Effector memory CD8-positive, alpha-beta T cell (primary cell): ENCODE data around the gene TFDP1.

Experiments used
- ATAC-seq: fragments of 150-1000 bp; cut with Tn5 transposase; replicated peaks from 2 replicates; pipeline ENCODE4 v1.10.0; 2021; ENCODE audit warnings: mild to moderate bottlenecking, moderate library complexity
- DNase-seq, 3 experiments: peaks; one replicate each; pipeline ENCODE4 v3.0.0; 2021
- H3K27ac Mint-ChIP-seq, 2 donors: one replicate each; pipeline ENCODE4 v1.8.0; 2022; ENCODE audit warnings: mild to moderate bottlenecking in 2 of 2, mixed read lengths in 2 of 2, moderate library complexity in 2 of 2
- H3K27me3 Mint-ChIP-seq, 2 donors: one replicate each; pipeline ENCODE4 v1.8.0; 2022; ENCODE audit warnings: mixed read lengths in 2 of 2
- H3K36me3 Mint-ChIP-seq: one replicate; pipeline ENCODE4 v1.8.0; 2022; ENCODE audit warnings: mild to moderate bottlenecking, moderate library complexity, mixed read lengths; ENCODE audit not compliant: insufficient read depth
- H3K4me1 Mint-ChIP-seq, 2 donors: one replicate each; pipeline ENCODE4 v1.8.0; 2022; ENCODE audit warnings: low read depth in 2 of 2, mixed read lengths in 2 of 2
- H3K4me3 Mint-ChIP-seq, 2 donors: one replicate each; pipeline ENCODE4 v1.8.0; 2022; ENCODE audit warnings: mild to moderate bottlenecking in 2 of 2, mixed read lengths in 2 of 2, moderate library complexity in 2 of 2
- H3K9me3 Mint-ChIP-seq, 2 donors: one replicate each; pipeline ENCODE4 v1.8.0; 2022; ENCODE audit warnings: mixed read lengths in 2 of 2
- total RNA-seq, 9 experiments: gene quantifications; one replicate each; lab custom pipeline; 2026; lab: John Stamatoyannopoulos, UW

TFDP1 gene, protein sequence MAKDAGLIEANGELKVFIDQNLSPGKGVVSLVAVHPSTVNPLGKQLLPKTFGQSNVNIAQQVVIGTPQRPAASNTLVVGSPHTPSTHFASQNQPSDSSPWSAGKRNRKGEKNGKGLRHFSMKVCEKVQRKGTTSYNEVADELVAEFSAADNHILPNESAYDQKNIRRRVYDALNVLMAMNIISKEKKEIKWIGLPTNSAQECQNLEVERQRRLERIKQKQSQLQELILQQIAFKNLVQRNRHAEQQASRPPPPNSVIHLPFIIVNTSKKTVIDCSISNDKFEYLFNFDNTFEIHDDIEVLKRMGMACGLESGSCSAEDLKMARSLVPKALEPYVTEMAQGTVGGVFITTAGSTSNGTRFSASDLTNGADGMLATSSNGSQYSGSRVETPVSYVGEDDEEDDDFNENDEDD
- total RNA-seq, result 24.3 to 103 (median 45.0) reads per million in 9 experiments

DNA sequence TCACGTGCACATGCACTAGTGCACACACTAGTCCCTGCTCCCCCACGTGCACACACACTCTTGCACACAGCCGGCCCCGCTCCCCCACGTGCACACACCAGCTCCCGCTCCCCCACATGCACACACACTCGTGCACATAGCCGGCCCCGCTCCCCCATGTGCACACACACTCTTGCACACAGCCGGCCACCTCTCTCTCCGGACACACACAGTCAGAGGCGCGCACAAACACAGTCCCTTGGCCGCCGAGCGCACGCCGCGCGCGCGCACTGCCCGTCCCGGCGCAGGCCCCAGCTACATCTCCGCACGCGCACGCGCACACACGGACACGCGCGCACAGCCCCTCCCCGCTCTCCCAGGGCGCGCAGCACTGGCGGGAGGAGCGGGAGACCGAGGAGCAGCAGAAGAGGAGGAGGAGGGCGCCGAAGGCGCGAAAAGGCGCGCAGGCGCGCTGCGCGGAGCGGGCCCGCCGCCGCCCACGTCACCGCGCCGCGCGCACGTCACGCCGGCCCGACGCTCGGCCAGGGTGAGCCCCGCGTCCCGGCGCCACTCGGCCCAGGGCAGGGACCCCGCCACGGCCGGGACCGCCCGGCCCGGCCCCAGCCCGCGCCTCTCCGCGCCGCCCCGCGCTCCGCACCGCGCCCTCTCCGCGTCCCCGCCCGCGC lies at the start of gene TFDP1:
TSS of gene TFDP1 (plus strand) at position 549 of the 665 bp plus-strand sequence. CDS start 1,085 bp downstream, outside the sequence.
- Mint-ChIP-seq H3K9me3 (no peaks in the 10 kb centered on the region), H3K27ac (peak within 1 kb of the TSS in 1 of 2 donors; percentile 79), H3K4me3 (peak within 1 kb of the TSS; percentile 90 to 98), H3K27me3 (no peaks in the 10 kb centered on the region), H3K36me3 (peaks cover 24% of the 10 kb centered on the region), H3K4me1 (peaks cover 27 to 33% of the 10 kb centered on the region in 2 donors)
- DNase-seq (peak; percentile 28 to 31 (median 29)), ATAC-seq (peak; percentile 71)

DNA sequence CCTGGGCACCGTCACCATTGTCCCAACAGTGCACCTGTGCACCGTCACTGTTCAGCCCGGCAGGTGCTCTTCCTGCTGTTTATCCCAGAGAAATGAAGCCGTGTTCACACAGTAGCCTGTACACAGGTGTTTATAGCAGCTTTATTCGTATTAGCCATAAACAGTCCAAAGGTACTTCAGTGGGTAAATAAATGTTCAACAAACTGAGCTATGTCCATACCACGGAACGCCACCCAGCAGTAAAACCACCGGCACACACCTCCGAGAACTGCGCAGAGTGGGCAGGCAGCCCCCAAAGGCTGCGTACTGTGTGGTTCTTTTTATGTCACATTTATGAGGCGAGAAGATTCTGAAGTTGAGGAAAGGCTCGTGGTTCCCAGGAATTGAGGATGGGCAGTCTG lies 49.2 kb upstream of the TFDP1 start:
- Mint-ChIP-seq H3K36me3 (no peaks in the 10 kb centered on the region), H3K9me3 (no peaks in the 10 kb centered on the region), H3K4me3 (no peak overlapping the region), H3K27ac (peak overlapping the region in 1 of 2 donors; percentile 85), H3K27me3 (no peaks in the 10 kb centered on the region), H3K4me1 (peaks cover 5 to 15% of the 10 kb centered on the region in 2 donors)
- no peak for ATAC-seq
- DNase-seq, result no peak

DNA sequence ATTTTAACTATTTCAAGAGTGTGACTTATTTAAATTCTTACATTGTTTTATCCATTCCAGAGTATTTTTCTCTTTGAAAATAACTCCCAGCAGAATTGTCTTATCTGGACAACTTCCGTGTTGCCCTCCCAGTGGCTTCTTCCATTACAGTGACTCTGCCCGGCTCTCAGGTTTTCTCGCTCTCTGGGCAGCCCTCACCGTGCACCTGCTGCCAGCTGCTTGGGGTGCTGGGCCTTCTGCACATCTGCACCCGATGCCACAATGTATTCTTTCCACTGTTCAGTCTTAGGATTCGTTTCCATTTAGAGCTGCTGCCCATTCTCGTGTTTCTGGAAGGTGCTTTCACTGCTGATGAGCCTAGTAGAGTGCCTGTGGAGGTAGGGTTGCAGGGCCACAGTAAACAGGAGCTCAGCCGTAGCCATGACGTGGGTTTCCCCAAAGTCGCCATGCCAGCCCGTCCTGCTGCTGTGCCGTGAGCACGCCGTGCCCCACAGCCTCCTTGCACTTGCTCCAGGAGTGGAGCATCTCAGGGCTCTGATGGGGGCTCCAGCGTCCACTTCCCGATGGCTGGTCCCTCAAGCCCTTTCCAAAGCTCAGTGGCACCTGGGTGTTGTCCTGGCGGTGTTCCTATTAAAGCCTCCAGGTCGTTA lies 48.0 kb upstream of the TFDP1 start:
- peaks cover 5 to 15% of the 10 kb centered on the region in 2 donors for H3K4me1 Mint-ChIP-seq
- H3K36me3 Mint-ChIP-seq, result no peaks in the 10 kb centered on the region
- no peaks in the 10 kb centered on the region for H3K27me3 Mint-ChIP-seq
- no peak overlapping the region for H3K4me3 Mint-ChIP-seq
- no peak overlapping the region for H3K27ac Mint-ChIP-seq
- H3K9me3 Mint-ChIP-seq, result no peaks in the 10 kb centered on the region
- DNase-seq (no peak), ATAC-seq (no peak)

DNA sequence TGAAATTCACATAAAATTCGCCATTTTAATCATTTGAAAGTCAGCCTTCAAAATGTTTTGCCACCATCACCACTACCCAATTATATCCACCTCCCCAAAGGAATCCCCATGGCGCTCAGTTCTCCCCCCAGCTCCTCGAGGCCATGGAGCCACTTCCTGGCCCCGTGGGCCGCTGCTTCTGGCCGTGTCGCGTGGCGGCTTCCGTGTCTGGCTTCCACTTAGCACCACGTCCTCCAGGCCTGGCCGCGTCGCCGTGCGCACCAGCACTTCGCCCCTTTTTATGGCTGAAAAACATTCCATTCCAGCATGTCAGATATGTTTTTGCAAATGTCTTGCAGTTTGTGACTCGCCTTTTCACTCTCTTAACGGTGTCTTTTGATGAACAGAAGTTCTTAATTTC lies 47.3 kb upstream of the TFDP1 start:
- Mint-ChIP-seq H3K9me3 (no peaks in the 10 kb centered on the region), H3K27ac (peak overlapping the region in 1 of 2 donors; percentile 21), H3K4me1 (peaks cover 2 to 15% of the 10 kb centered on the region in 2 donors), H3K36me3 (no peaks in the 10 kb centered on the region), H3K4me3 (no peak overlapping the region), H3K27me3 (no peaks in the 10 kb centered on the region)
- DNase-seq, result no peak
- no peak for ATAC-seq

DNA sequence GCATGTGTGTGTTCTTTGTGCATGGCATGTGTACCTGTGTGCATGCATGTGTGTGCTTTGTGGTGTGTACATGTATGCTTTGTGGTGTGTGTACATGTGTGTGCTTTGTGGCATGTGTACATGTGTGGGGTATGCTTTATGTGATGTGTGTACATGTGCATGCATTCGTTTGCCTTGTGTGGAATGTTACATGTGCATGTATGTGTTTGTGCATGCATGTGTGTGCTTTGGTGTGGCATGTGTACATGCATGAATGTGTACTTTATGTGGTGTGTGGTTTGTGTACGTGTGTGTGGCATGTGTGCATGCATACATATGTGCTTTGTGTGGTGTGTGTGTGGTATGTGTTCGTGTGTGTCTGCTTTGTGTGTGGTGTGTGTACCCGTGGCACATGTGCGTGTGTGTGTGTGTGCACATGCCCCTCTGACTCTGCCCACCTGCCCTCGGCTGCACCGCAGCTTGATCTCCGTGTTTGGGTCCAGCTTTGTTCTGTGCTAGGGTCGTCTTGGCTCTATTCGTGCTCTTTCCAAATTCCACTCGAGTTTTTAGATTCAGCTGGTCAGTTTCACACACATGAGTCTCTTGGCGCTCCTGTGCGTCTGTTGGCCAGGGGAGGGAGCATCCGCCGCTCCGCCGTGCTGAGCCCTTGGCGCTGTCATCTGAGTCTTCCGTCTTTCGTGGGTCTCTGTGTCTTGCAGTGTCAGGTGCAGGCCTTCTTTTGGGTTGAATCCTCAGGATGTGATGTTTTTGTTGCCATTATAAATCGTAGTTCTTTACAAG lies 46.5 kb upstream of the TFDP1 start:
- peak overlapping the region in 1 of 2 donors; percentile 38 for H3K27ac Mint-ChIP-seq
- ATAC-seq (no peak), DNase-seq (no peak)
- no peaks in the 10 kb centered on the region for H3K36me3 Mint-ChIP-seq
- H3K4me1 Mint-ChIP-seq, result peaks cover 2 to 15% of the 10 kb centered on the region in 2 donors
- no peak overlapping the region for H3K4me3 Mint-ChIP-seq
- no peaks in the 10 kb centered on the region for H3K9me3 Mint-ChIP-seq
- no peaks in the 10 kb centered on the region for H3K27me3 Mint-ChIP-seq

DNA sequence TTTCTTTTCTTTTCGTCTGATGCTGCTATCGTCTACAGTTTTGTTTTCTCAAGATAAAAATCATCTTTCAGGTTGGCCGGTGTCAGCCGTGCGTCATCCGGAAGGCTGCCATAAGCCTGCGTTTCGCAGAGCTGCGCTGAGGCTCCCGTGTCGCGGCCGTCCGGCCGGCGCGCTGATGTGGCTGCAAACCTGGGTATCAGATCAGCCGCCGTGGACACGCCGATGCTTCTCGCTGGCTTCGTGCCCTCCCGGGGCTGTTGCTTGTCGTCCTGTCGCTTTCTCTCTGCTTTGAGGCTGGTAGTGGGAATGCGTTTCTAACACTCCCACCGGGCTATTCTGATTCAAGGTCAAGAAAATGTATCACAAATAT lies 45.9 kb upstream of the TFDP1 start:
- peak overlapping the region in 1 of 2 donors; percentile 38 for H3K27ac Mint-ChIP-seq

DNA sequence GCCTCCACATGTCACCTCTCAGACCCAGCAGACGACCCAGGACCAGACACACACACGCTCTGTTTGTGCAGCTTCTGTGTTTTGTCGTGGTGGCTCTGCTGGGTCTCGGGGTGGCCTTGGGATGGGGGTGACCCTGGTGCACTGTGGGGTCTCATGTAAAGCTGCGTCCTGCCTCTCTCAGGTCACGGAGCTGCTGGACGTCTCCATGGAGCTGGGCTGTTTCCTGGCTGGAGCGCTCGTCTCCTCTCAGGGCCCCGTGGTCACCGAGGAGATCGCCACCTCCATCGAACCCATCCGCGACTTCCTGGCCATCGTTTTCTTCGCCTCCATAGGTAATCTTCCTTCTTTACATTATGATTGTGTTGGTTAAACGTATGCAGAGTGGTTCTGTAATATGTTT lies 45.4 kb upstream of the TFDP1 start:
- no peak overlapping the region for H3K4me3 Mint-ChIP-seq
- H3K36me3 Mint-ChIP-seq, result no peaks in the 10 kb centered on the region
- no peaks in the 10 kb centered on the region for H3K27me3 Mint-ChIP-seq
- H3K4me1 Mint-ChIP-seq, result peaks cover 6 to 23% of the 10 kb centered on the region in 2 donors
- peak overlapping the region in 1 of 2 donors; percentile 49 for H3K27ac Mint-ChIP-seq
- no peak for ATAC-seq
- no peak for DNase-seq
- H3K9me3 Mint-ChIP-seq, result no peaks in the 10 kb centered on the region

More for the DNA sequence above, 45.9 kb upstream of the TFDP1 start:
- DNase-seq (no peak), ATAC-seq (no peak)
- H3K36me3 Mint-ChIP-seq, result no peaks in the 10 kb centered on the region
- H3K27me3 Mint-ChIP-seq, result no peaks in the 10 kb centered on the region
- H3K9me3 Mint-ChIP-seq, result no peaks in the 10 kb centered on the region
- H3K4me1 Mint-ChIP-seq, result peaks cover 5 to 19% of the 10 kb centered on the region in 2 donors
- no peak overlapping the region for H3K4me3 Mint-ChIP-seq

DNA sequence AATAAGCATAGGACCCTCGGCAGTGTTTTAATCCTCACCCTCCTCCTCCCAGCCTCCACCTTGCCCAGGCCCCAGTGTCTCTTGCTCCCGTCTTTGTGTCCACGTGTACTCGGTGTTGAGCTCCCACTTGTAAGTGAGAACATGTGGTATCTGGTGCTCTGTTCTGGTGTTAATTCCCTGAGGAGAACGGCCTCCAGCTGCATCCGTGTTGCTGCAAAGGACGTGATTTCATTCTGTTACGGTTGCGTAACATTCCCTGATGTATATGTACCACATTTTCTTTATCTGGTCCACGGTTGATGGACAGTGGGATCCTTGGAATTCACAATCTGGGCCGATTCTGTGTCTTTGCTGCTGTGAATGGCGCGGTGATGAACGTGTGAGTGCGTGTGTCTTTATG lies 44.7 kb upstream of the TFDP1 start:
- ATAC-seq, result no peak
- Mint-ChIP-seq H3K4me1 (peaks cover 6 to 23% of the 10 kb centered on the region in 2 donors), H3K27me3 (no peaks in the 10 kb centered on the region), H3K27ac (peak overlapping the region in 1 of 2 donors; percentile 49), H3K9me3 (no peaks in the 10 kb centered on the region), H3K4me3 (no peak overlapping the region), H3K36me3 (no peaks in the 10 kb centered on the region)
- DNase-seq, result no peak

DNA sequence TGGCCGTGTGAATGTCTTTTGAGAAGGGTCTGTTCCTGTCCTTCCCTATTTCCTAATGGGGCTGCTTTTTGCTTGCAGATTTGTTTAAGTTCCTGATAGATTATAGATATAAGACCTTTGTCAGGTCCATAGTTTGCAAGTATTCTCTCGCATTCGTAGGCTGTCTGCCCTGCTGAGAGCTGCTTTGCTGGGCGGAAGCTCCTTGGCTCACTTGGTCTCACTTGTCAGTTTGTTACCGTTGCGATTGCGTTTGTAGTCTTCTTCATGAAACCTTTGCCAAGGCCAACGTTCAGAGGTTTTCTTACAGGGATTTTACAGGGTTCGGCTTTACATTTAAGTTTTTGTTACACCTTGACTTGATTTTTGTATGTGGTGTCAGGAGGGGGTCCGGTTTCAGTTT lies 44.0 kb upstream of the TFDP1 start:
- H3K27ac Mint-ChIP-seq, result peak overlapping the region in 1 of 2 donors; percentile 49
- no peaks in the 10 kb centered on the region for H3K9me3 Mint-ChIP-seq
- DNase-seq, result no peak
- no peak overlapping the region for H3K4me3 Mint-ChIP-seq
- H3K4me1 Mint-ChIP-seq, result peaks cover 4 to 24% of the 10 kb centered on the region in 2 donors
- no peak for ATAC-seq
- no peaks in the 10 kb centered on the region for H3K36me3 Mint-ChIP-seq
- H3K27me3 Mint-ChIP-seq, result no peaks in the 10 kb centered on the region

DNA sequence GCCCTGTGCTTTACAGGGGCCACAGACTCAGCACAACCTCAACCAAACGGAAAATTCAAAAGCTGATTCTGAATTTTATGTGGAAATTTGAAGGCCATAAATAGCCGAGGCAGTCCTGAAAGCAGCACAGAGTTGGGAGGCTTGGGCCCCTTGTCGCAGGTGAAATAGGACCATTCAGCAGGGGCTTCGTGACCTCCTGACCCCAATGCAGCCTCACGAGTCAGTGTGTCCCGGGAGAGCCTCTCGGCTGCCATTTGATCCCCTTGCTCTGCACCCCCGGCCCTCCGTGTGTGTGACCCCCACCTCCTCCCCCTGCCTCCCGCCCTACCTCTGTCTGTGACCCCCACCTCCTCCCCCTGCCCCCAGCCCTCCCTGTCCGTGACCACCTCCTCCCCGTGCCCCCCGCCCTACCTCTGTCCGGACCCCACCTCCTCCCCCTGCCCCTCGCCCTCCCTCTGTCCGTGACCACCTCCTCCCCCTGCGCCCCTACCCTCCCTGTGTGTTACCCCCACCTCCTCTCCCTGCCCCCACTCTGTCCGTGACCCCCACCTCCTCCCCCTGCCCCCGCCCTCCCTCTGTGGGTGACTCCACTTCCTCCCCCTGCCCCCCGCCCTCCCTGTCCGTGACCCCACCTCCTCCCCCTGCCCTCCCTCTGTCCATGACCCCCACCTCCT lies 41.7 kb upstream of the TFDP1 start:
- H3K36me3 Mint-ChIP-seq, result peaks cover 3% of the 10 kb centered on the region
- H3K27me3 Mint-ChIP-seq, result no peaks in the 10 kb centered on the region
- H3K27ac Mint-ChIP-seq, result peak overlapping the region in 1 of 2 donors; percentile 84

DNA sequence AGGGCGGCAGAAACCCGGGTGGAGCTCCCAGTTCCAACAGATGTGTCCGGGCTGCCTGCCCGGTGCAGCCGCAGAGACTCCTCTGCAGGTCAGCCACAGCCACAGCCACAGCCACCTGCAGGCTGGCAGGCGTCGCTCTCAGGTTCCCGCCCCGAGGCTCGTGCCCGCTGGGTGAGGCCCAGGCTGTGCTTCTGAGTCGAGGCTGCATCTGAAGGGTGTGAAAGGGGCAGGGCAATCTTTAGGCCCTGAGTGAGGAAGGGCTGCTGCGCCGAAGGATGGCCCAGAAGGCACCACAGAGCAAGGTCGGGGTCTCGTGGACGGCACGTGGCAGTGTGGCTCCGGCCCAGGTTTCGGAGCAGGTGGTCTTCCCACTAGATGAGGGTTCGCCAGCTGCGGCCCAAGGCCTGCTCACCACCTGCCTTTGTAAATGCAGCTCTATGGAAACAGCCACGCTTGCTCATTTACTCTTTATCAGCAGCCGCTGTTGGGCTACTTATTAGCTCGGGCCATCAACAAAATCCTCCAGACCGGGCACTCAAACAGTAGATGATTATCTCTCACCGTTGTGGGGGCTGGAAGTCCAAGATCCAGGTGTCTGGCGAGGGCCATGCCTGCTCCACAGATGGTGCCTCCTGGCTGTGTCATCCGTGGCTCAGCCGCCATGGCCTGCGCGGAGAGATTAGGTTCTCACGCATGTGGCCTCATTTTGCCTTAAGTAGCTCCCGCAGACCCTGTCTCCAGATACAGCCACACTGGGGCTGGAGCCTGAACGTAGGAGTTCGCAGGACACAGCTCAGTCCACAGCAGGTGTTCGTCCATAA lies 40.3 kb upstream of the TFDP1 start:
- no peaks in the 10 kb centered on the region for H3K9me3 Mint-ChIP-seq
- H3K4me3 Mint-ChIP-seq, result no peak overlapping the region
- ATAC-seq, result no peak
- H3K27ac Mint-ChIP-seq, result no peak overlapping the region
- peaks cover 7 to 16% of the 10 kb centered on the region in 2 donors for H3K4me1 Mint-ChIP-seq
- H3K27me3 Mint-ChIP-seq, result no peaks in the 10 kb centered on the region
- peaks cover 4% of the 10 kb centered on the region for H3K36me3 Mint-ChIP-seq
- DNase-seq, result no peak

More for the DNA sequence above, 41.7 kb upstream of the TFDP1 start:
- no peak for ATAC-seq
- Mint-ChIP-seq H3K4me3 (no peak overlapping the region), H3K9me3 (no peaks in the 10 kb centered on the region), H3K4me1 (peaks cover 7 to 26% of the 10 kb centered on the region in 2 donors)
- DNase-seq, result no peak

DNA sequence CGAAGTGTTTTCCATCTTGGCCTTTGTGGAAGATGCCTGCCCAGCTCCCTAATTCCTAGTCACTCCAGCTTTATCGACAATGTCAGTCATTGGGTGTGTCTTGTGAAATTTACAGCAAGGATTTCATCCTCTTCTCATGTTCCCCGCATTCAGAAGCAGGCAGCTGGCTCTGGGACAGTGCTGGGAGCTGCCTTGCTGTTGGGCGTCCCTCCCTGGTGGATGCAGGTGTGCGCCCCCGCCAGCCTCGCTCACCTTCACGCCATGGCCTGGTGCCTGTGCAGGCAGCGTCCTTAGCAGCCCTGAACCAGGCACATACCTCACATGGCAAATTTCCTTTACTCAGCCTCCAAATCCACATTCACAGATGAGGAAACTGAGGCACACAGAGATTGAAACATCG lies 39.7 kb upstream of the TFDP1 start:
- no peak overlapping the region for H3K27ac Mint-ChIP-seq
- no peak for DNase-seq
- H3K27me3 Mint-ChIP-seq, result no peaks in the 10 kb centered on the region
- no peak overlapping the region for H3K4me3 Mint-ChIP-seq
- H3K36me3 Mint-ChIP-seq, result peaks cover 7% of the 10 kb centered on the region
- no peak for ATAC-seq
- peaks cover 7 to 14% of the 10 kb centered on the region in 2 donors for H3K4me1 Mint-ChIP-seq
- no peaks in the 10 kb centered on the region for H3K9me3 Mint-ChIP-seq
